HEK293 (cell line): ENCODE results near the gene KIF1A.

ENCODE experiments used
- CTCF ChIP-seq: fragments of 450-650 bp; formaldehyde crosslinking; IDR thresholded peaks from 2 replicates; pipeline ENCODE4 v1.5.1; 2016; ENCODE audit warnings: missing biosample characterization, missing genetic modification characterization
- WT1 ChIP-seq: fragments of 450-650 bp; formaldehyde crosslinking; IDR thresholded peaks from 2 replicates; pipeline ENCODE4 v1.5.1; 2016; ENCODE audit warnings: missing biosample characterization, missing genetic modification characterization
- ZNF785 ChIP-seq: fragments of 450-650 bp; formaldehyde crosslinking; IDR thresholded peaks from 2 replicates; pipeline ENCODE4 v1.5.1; 2016; ENCODE audit warnings: missing biosample characterization, missing genetic modification characterization
- TF ChIP-seq, protein P1 (sequence below): fragments of 450-650 bp; formaldehyde crosslinking; IDR thresholded peaks from 2 replicates; pipeline ENCODE4 v1.5.1; 2016; ENCODE audit warnings: missing biosample characterization, missing genetic modification characterization

DNA sequence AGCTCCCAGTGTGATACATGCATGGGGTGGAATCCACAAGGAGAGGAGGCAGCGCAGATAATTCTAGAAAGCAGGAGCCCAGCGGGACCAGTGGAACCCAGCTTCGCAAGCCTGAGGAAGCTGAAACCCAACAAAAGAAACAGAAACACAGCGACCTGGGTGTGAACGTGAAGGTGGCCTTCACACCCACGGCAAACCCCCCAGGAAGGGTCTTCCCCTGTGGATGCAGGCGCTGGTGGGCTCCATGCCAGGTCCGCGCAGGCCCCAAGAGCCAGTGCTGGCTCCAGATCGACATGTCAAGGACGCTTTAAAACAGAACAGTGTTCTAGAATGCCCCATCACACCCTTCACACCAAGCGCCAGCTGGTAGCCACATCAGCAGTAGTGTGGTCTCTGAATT is 22.1 kb downstream of the KIF1A start:
- TF ChIP-seq CTCF, result no peak
- no peak for TF ChIP-seq WT1 (tag by site-specific recombination)
- TF ChIP-seq, protein P1, sequence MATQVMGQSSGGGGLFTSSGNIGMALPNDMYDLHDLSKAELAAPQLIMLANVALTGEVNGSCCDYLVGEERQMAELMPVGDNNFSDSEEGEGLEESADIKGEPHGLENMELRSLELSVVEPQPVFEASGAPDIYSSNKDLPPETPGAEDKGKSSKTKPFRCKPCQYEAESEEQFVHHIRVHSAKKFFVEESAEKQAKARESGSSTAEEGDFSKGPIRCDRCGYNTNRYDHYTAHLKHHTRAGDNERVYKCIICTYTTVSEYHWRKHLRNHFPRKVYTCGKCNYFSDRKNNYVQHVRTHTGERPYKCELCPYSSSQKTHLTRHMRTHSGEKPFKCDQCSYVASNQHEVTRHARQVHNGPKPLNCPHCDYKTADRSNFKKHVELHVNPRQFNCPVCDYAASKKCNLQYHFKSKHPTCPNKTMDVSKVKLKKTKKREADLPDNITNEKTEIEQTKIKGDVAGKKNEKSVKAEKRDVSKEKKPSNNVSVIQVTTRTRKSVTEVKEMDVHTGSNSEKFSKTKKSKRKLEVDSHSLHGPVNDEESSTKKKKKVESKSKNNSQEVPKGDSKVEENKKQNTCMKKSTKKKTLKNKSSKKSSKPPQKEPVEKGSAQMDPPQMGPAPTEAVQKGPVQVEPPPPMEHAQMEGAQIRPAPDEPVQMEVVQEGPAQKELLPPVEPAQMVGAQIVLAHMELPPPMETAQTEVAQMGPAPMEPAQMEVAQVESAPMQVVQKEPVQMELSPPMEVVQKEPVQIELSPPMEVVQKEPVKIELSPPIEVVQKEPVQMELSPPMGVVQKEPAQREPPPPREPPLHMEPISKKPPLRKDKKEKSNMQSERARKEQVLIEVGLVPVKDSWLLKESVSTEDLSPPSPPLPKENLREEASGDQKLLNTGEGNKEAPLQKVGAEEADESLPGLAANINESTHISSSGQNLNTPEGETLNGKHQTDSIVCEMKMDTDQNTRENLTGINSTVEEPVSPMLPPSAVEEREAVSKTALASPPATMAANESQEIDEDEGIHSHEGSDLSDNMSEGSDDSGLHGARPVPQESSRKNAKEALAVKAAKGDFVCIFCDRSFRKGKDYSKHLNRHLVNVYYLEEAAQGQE (tag by site-specific recombination), result no peak
- no peak for TF ChIP-seq ZNF785 (tag by site-specific recombination)
